GM12878 (cell line): ENCODE data around the gene NRG3. TPM values are rescaled to one million over a fixed set of nuclear protein-coding genes. Genes with fewer than 3 reads are reported as not detected.

Experiments used
- ATAC-seq: fragments of 200-7000 bp; cut with Tn5 transposase; 3 replicates; pipeline ENCODE4 v1.9.1; 2020; ENCODE audit warnings: mild to moderate bottlenecking, moderate library complexity
- BruUV-seq: library from RNA; stranded (reverse); fragments of 400-500 nt; replicated peaks from 2 replicates; lab custom pipeline; 2021; lab: Mats Ljungman, UMichigan
- CTCF ChIA-PET: fragments of 300-600 bp; sonication (Branson Sonifier 250); formaldehyde crosslinking; extraction: SDS; loops from one replicate; lab custom pipeline; 2021; ENCODE audit warnings: inconsistent platforms; lab: Yijun Ruan, JAX
- POLR2A ChIA-PET: fragments of 350-600 bp; formaldehyde crosslinking; extraction: SDS; loops from one replicate; lab custom pipeline; 2021; ENCODE audit warnings: inconsistent platforms; lab: Charles Lee
- RAD21 ChIA-PET: fragments of 300-600 bp; sonication (Branson Sonifier 250); formaldehyde crosslinking; loops from one replicate; lab custom pipeline; 2023; ENCODE audit warnings: antibody characterized with exemption; ENCODE audit not compliant: unreplicated experiment; lab: Charles Lee
- SMC1A ChIA-PET: fragments of 300-600 bp; sonication (Branson Sonifier 250); formaldehyde crosslinking; loops from one replicate; lab custom pipeline; 2023; ENCODE audit not compliant: unreplicated experiment, uncharacterized antibody; lab: Charles Lee
- DNase-seq: peaks from one replicate; pipeline ENCODE4 v3.0.0-alpha.2; 2011; ENCODE audit warnings: low read depth, low spot score
- FAIRE-seq: peaks from 3 replicates; lab custom pipeline; 2011; peaks lifted over from hg19 to GRCh38; lab: Jason Lieb, UNC
- H2AFZ ChIP-seq: 2 replicates; pipeline ENCODE4 v1.6.0; 2011; ENCODE audit warnings: low read depth, low read length, control low read depth; ENCODE audit not compliant: control insufficient read depth
- H3K27ac ChIP-seq: 2 replicates; pipeline ENCODE4 v1.5.1; 2011; ENCODE audit warnings: control low read depth; ENCODE audit not compliant: control insufficient read depth, insufficient read depth
- H3K27me3 ChIP-seq, 2 experiments: replicated peaks in 1 of 2; 2 replicates each; pipeline versions ENCODE4 v1.6.0 to v1.6.1; 2011; ENCODE audit warnings: low read length in 1 of 2; ENCODE audit not compliant: control insufficient read depth in 2 of 2, insufficient read depth in 2 of 2
- H3K36me3 ChIP-seq, 2 experiments: 2 replicates each; pipeline ENCODE4 v1.5.1; 2011; ENCODE audit warnings: low read length in 1 of 2; ENCODE audit not compliant: control insufficient read depth in 2 of 2, insufficient read depth in 2 of 2
- H3K4me1 ChIP-seq: 2 replicates; pipeline ENCODE4 v1.6.1; 2011; ENCODE audit warnings: mild to moderate bottlenecking, low read length, moderate library complexity, mixed read lengths; ENCODE audit not compliant: control insufficient read depth, insufficient read depth
- H3K4me2 ChIP-seq: 2 replicates; pipeline ENCODE4 v1.6.0; 2011; ENCODE audit warnings: control low read depth; ENCODE audit not compliant: control insufficient read depth, insufficient read depth
- H3K4me3 ChIP-seq: fragments of 200-600 bp; sonication (generic); 2 replicates; pipeline ENCODE4 v1.5.1; 2016
- H3K79me2 ChIP-seq: 2 replicates; pipeline ENCODE4 v1.6.0; 2011; ENCODE audit warnings: low read length; ENCODE audit not compliant: control insufficient read depth, insufficient read depth
- H3K9ac ChIP-seq: 2 replicates; pipeline ENCODE4 v1.8.0; 2011; ENCODE audit warnings: low read length, control low read depth, mixed read lengths; ENCODE audit not compliant: control insufficient read depth, insufficient read depth
- H3K9me3 ChIP-seq: replicated peaks from 3 replicates; pipeline ENCODE4 v1.5.1; 2011; ENCODE audit warnings: mild to moderate bottlenecking, low read length; ENCODE audit not compliant: control insufficient read depth, insufficient read depth
- H4K20me1 ChIP-seq: 2 replicates; pipeline ENCODE4 v1.6.0; 2011; ENCODE audit not compliant: control insufficient read depth, insufficient read depth
- CREB1 ChIP-seq: IDR thresholded peaks from 2 replicates; pipeline ENCODE4 v1.6.1; 2012; ENCODE audit warnings: low read depth, mild to moderate bottlenecking, inconsistent platforms
- CUX1 ChIP-seq: IDR thresholded peaks from 2 replicates; pipeline ENCODE4 v1.6.1; 2012; ENCODE audit warnings: improper control_type of control experiment, low read depth, low read length; ENCODE audit not compliant: insufficient replicate concordance
- E2F4 ChIP-seq: IDR thresholded peaks from 2 replicates; pipeline ENCODE4 v1.6.1; 2012; ENCODE audit warnings: low read depth, low read length, improper control_type of control experiment
- EGR1 ChIP-seq, 2 experiments: IDR thresholded peaks; 1 replicate in 1 of 2; 2 replicates in 1 of 2; pipeline ENCODE4 v1.6.1; 2011 to 2012; ENCODE audit warnings: low read depth in 2 of 2, low read length in 2 of 2, borderline replicate concordance in 1 of 2, mild to moderate bottlenecking in 1 of 2, moderate library complexity in 1 of 2
- HDAC6 ChIP-seq: fragments of 200-600 bp; sonication (generic); IDR thresholded peaks from one replicate; pipeline ENCODE4 v1.8.0; 2017; ENCODE audit warnings: antibody characterized with exemption; ENCODE audit not compliant: unreplicated experiment
- HSF1 ChIP-seq: fragments of 150-350 bp; IDR thresholded peaks from 2 replicates; pipeline ENCODE4 v1.6.1; 2014; ENCODE audit warnings: mild to moderate bottlenecking, low read depth, low read length
- NBN ChIP-seq: fragments of 450-650 bp; IDR thresholded peaks from 2 replicates; pipeline ENCODE4 v1.6.1; 2016
- PAX5 ChIP-seq: IDR thresholded peaks from 2 replicates; pipeline ENCODE4 v1.6.1; 2011; ENCODE audit warnings: low read depth, low read length, borderline replicate concordance
- POU2F2 ChIP-seq: IDR thresholded peaks from 3 replicates; pipeline ENCODE4 v1.6.1; 2011; ENCODE audit warnings: low read depth, mild to moderate bottlenecking, low read length, borderline replicate concordance
- SREBF1 ChIP-seq: IDR thresholded peaks from 2 replicates; pipeline ENCODE4 v1.6.1; 2012; ENCODE audit warnings: mild to moderate bottlenecking, low read length
- SRF ChIP-seq, 2 experiments: IDR thresholded peaks; 2 replicates each; pipeline ENCODE4 v1.6.1; 2011; ENCODE audit warnings: low read depth in 2 of 2, low read length in 2 of 2, mild to moderate bottlenecking in 1 of 2, moderate library complexity in 1 of 2
- TAF1 ChIP-seq: IDR thresholded peaks from 2 replicates; pipeline ENCODE4 v1.6.1; 2011; ENCODE audit warnings: mild to moderate bottlenecking, low read depth, low read length, borderline replicate concordance
- TARDBP ChIP-seq: IDR thresholded peaks from 2 replicates; pipeline ENCODE4 v1.6.1; 2016; ENCODE audit warnings: borderline replicate concordance
- TCF3 ChIP-seq: IDR thresholded peaks from 2 replicates; pipeline ENCODE4 v1.6.1; 2012; ENCODE audit warnings: low read depth, mild to moderate bottlenecking, low read length, borderline replicate concordance; ENCODE audit not compliant: insufficient read depth
- USF2 ChIP-seq: IDR thresholded peaks from 2 replicates; pipeline ENCODE4 v1.6.1; 2011; ENCODE audit warnings: low read depth, low read length, improper control_type of control experiment, borderline replicate concordance
- ZNF24 ChIP-seq: fragments of 450-650 bp; IDR thresholded peaks from 2 replicates; pipeline ENCODE4 v1.6.1; 2017; ENCODE audit warnings: antibody characterized with exemption, mild to moderate bottlenecking
- WGBS: methylation state at CpG from one replicate; pipeline ENCODE4 v1.1.6; 2016; ENCODE audit warnings: low lambda C conversion rate; ENCODE audit not compliant: insufficient replicate concordance, insufficient coverage; ENCODE audit errors: missing lambda C conversion rate; 5-methylcytosine and 5-hydroxymethylcytosine counted together
- in situ Hi-C: fragments of 300-500 bp; cut with MboI; formaldehyde crosslinking; loops from 9 replicates; pipeline ENCODE4 v1.14.3; 2018; ENCODE audit warnings: mixed read lengths
- intact Hi-C: fragments of 100-400 bp; cut with micrococcal nuclease; formaldehyde crosslinking; loops from one replicate; pipeline ENCODE4 v1.14.2; 2022; ENCODE audit not compliant: unreplicated experiment
- polyA plus RNA-seq, 11 experiments: library from polyadenylated mRNA; depleted of rRNA in 4 of 11; unstranded in 6 of 11; stranded (reverse) in 5 of 11; fragments of >200 nt; fragmentation: Nextera tagmentation in 4 of 11; fragmentation: Illumina TruSeq in 1 of 11; extraction: Ambion mirVana in 4 of 11; extraction: Trizol in 1 of 11; gene quantifications; 1 replicate in 1 of 11; 2 replicates in 10 of 11; pipeline versions ENCODE4 v1.2.1 to v1.2.3, GENCODE V29; 2011 to 2016; ENCODE audit warnings: inconsistent platforms in 2 of 11, missing spikeins in 2 of 11, low read depth in 1 of 11
- total RNA-seq, 4 experiments: library from RNA; depleted of rRNA in 3 of 4; stranded (reverse); fragments of >200 nt in 3 of 4; fragmentation: Illumina TruSeq in 1 of 4; extraction: Trizol in 1 of 4; gene quantifications; 2 replicates each; pipeline versions ENCODE4 v1.2.1 to v1.2.3, GENCODE V29; 2013 to 2021

NRG3 gene
- total and polyA plus RNA-seq, 10 of the 15 experiments (the other 5 are each of a cell fraction or from before 2014, with no cell fraction given), result 0.03 to 0.41 (median 0.17) TPM; not detected in 3

- TF ChIP-seq CUX1 (no peak), EGR1 (IDR thresholded peaks at IDR 0.05; ENCODE audit: borderline replicate concordance in 1 of 2, low read depth in 2 of 2, low read length in 2 of 2) (no peak)
These were observed 668.6 kb downstream of the NRG3 start (continued) for GRCh38 chr10:82543631-82544030.

- no peak for FAIRE-seq
- Histone ChIP-seq H3K27me3 (no peaks in the 10 kb centered on the region), H2AFZ (no peak overlapping the region), H3K27ac (no peak overlapping the region), H3K36me3 (no peaks in the 10 kb centered on the region), H3K79me2 (no peaks in the 10 kb centered on the region), H3K4me1 (no peaks in the 10 kb centered on the region), H3K4me3 (no peak overlapping the region), H4K20me1 (no peaks in the 10 kb centered on the region), H3K9ac (no peak overlapping the region), H3K9me3 (no peaks in the 10 kb centered on the region), H3K4me2 (no peak overlapping the region)
- intact Hi-C loops, result no loop called here
- ChIA-PET SMC1A (no interaction called here), CTCF (no interaction called here), POLR2A (no interaction called here), RAD21 (no interaction called here)
- DNase-seq, result no peak
- BruUV-seq, result no TSS peak
- WGBS, result 0% methylated on average over 1 of the region's 1 CpG
- in situ Hi-C loops, result no loop called here
- ATAC-seq, result no peak
- TF ChIP-seq SREBF1 (no peak), NBN (no peak), CREB1 (no peak), TAF1 (no peak), HSF1 (no peak), HDAC6 (no peak), ZNF24 (no peak), USF2 (no peak), POU2F2 (no peak), TARDBP (no peak), TCF3 (no peak), PAX5 (no peak), E2F4 (no peak), SRF (IDR thresholded peaks at IDR 0.05; ENCODE audit: low read depth in 2 of 2, low read length in 2 of 2) (no peak)
These were observed 669.4 kb downstream of the NRG3 start for GRCh38 chr10:82544377-82544776.
